Hepatocyte (in vitro differentiated cells): ENCODE measurements around the gene DNAJC21. TPM values are rescaled to one million over a fixed set of nuclear protein-coding genes. Genes with fewer than 3 reads are reported as not detected.

Source experiments
- DNase-seq: peaks from one replicate; pipeline ENCODE4 v3.0.0-alpha.2; 2016; ENCODE audit warnings: low spot score
- H2AFZ ChIP-seq: fragments of 200-600 bp; sonication (generic); 2 replicates; pipeline ENCODE4 v1.6.0; 2016; ENCODE audit warnings: antibody characterized with exemption, mild to moderate bottlenecking
- H3K27ac ChIP-seq: fragments of 200-600 bp; sonication (generic); 2 replicates; pipeline ENCODE4 v1.5.1; 2016; ENCODE audit warnings: mild to moderate bottlenecking
- H3K27me3 ChIP-seq: fragments of 200-600 bp; sonication (generic); 2 replicates; pipeline ENCODE4 v1.6.1; 2016
- H3K36me3 ChIP-seq: fragments of 200-600 bp; sonication (generic); replicated peaks from 2 replicates; pipeline ENCODE4 v1.5.1; 2016; ENCODE audit warnings: low read depth; ENCODE audit not compliant: insufficient read depth
- H3K4me1 ChIP-seq: fragments of 200-600 bp; sonication (generic); 2 replicates; pipeline ENCODE4 v1.5.1; 2016; ENCODE audit warnings: mild to moderate bottlenecking, moderate library complexity; ENCODE audit not compliant: insufficient read depth
- H3K4me2 ChIP-seq: fragments of 200-600 bp; sonication (generic); 2 replicates; pipeline ENCODE4 v1.6.0; 2016
- H3K4me3 ChIP-seq: fragments of 200-600 bp; sonication (generic); 2 replicates; pipeline ENCODE4 v1.5.1; 2016; ENCODE audit warnings: mild to moderate bottlenecking
- H3K79me2 ChIP-seq: fragments of 200-600 bp; sonication (generic); 2 replicates; pipeline ENCODE4 v1.6.0; 2017; ENCODE audit warnings: mild to moderate bottlenecking
- H3K9me2 ChIP-seq: fragments of 200-600 bp; sonication (generic); replicated peaks from 2 replicates; pipeline ENCODE4 v1.6.0; 2017; ENCODE audit warnings: mild to moderate bottlenecking; ENCODE audit not compliant: insufficient read depth
- H3K9me3 ChIP-seq: fragments of 200-600 bp; sonication (generic); 2 replicates; pipeline ENCODE4 v1.5.1; 2016; ENCODE audit warnings: low read depth, mild to moderate bottlenecking
- H4K20me1 ChIP-seq: fragments of 200-600 bp; sonication (generic); 2 replicates; pipeline ENCODE4 v1.6.0; 2016; ENCODE audit warnings: mild to moderate bottlenecking; ENCODE audit not compliant: insufficient read depth, poor library complexity, severe bottlenecking
- EZH2 ChIP-seq: fragments of 200-600 bp; sonication (generic); IDR thresholded peaks from 2 replicates; pipeline ENCODE4 v1.6.1; 2016; ENCODE audit warnings: antibody characterized with exemption, mild to moderate bottlenecking, borderline replicate concordance
- EZH2phosphoT487 ChIP-seq: fragments of 200-600 bp; sonication (generic); IDR thresholded peaks from one replicate; pipeline ENCODE4 v1.6.1; 2018; ENCODE audit warnings: antibody characterized with exemption, mild to moderate bottlenecking, low read depth, moderate library complexity; ENCODE audit not compliant: unreplicated experiment, severe bottlenecking
- WGBS: methylation state at CpG from one replicate; pipeline ENCODE4 v1.1.6; 2016; ENCODE audit warnings: low lambda C conversion rate; ENCODE audit errors: missing lambda C conversion rate; 5-methylcytosine and 5-hydroxymethylcytosine counted together
- polyA plus RNA-seq: library from polyadenylated mRNA; unstranded; fragments of >200 nt; fragmentation: Nextera tagmentation; extraction: Ambion mirVana; gene quantifications from 2 replicates; pipeline ENCODE4 v1.2.1, GENCODE V29; 2016
- total RNA-seq: library from RNA; depleted of rRNA; stranded (reverse); fragments of >200 nt; gene quantifications from 2 replicates; pipeline ENCODE4 v1.2.3, GENCODE V29; 2014
- TF ChIP-seq, protein P1 (sequence below): fragments of 200-600 bp; sonication (generic); IDR thresholded peaks from 2 replicates; pipeline ENCODE4 v1.5.1; 2016; ENCODE audit warnings: antibody characterized with exemption, mild to moderate bottlenecking; ENCODE audit not compliant: poor library complexity

The DNAJC21 gene
- total and polyA plus RNA-seq, 2 experiments from 2014 or later, result 29.1 to 39.5 TPM

DNA sequence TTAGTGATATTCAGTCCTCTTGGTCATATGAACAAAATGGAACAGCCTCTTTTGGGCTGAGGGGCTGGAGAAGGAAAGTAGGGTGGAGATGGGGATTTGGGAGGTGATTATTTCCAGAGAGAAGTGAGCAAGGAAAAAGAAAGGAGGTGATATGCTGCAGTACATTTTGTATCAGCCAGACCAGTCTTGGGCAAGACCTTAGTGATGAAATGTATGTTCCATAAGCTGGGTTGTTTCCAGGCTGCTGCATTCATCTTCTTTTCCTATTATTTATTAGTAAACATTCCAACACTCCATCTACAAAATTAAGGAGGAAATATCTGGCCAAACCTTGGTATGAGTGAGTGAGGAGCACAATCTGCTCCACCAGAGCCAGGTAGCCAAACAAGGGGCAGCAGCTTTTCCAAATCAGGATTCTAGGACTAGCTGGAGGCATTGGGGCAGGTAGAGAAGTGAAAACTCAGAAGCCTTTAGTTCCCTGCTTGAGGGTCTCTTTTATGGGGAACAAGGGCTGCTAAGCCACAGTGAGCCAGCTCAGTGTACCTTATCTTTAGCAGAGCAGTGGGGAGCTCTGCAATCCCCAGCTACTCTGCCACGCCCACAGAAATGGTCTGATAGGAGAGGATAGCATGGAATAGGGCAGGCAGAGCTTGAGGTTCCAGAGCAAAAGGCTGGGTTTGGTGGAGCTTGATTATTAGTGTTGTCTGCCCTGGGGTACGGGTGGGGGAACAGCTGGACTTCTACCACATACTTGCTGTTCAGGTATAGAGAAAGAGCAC lies 33.5 kb upstream of the DNAJC21 start:
- 83% methylated on average over 2 of the region's 2 CpGs for WGBS

DNA sequence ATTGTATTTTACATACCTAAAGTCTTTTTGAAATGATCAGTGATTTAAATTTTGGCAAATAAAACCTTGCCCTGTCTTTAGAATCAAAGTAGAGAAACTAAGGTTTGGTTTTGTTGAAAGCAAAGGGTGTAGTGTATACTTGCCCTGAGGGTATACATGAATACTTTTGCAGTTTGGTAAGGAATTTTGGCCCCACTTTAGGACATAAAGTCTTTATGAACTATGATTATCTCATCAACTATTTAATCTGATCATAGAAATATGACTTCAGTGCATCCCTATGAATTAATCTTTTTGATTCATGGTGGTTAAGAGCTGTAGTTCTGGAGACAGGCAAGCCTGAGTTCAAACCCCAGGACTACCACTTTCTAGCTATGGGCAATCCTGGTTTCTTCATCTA lies 31.7 kb upstream of the DNAJC21 start:
- H4K20me1 ChIP-seq, result no peaks in the 10 kb centered on the region
- H2AFZ ChIP-seq, result no peak overlapping the region
- no peaks in the 10 kb centered on the region for H3K9me2 ChIP-seq
- no peak overlapping the region for H3K4me3 ChIP-seq
- no peak overlapping the region for H3K27ac ChIP-seq
- no peak for TF ChIP-seq EZH2phosphoT487
- no peak for TF ChIP-seq EZH2
- TF ChIP-seq, protein P1, sequence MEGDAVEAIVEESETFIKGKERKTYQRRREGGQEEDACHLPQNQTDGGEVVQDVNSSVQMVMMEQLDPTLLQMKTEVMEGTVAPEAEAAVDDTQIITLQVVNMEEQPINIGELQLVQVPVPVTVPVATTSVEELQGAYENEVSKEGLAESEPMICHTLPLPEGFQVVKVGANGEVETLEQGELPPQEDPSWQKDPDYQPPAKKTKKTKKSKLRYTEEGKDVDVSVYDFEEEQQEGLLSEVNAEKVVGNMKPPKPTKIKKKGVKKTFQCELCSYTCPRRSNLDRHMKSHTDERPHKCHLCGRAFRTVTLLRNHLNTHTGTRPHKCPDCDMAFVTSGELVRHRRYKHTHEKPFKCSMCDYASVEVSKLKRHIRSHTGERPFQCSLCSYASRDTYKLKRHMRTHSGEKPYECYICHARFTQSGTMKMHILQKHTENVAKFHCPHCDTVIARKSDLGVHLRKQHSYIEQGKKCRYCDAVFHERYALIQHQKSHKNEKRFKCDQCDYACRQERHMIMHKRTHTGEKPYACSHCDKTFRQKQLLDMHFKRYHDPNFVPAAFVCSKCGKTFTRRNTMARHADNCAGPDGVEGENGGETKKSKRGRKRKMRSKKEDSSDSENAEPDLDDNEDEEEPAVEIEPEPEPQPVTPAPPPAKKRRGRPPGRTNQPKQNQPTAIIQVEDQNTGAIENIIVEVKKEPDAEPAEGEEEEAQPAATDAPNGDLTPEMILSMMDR, result no peak
- H3K36me3 ChIP-seq, result no peaks in the 10 kb centered on the region
- no peaks in the 10 kb centered on the region for H3K27me3 ChIP-seq
- H3K79me2 ChIP-seq, result no peaks in the 10 kb centered on the region
- H3K4me1 ChIP-seq, result no peaks in the 10 kb centered on the region
- no peak overlapping the region for H3K4me2 ChIP-seq
- DNase-seq, result no peak
- H3K9me3 ChIP-seq, result no peaks in the 10 kb centered on the region

More for the DNA sequence above, 33.5 kb upstream of the DNAJC21 start:
- no peaks in the 10 kb centered on the region for H3K79me2 ChIP-seq
- no peaks in the 10 kb centered on the region for H4K20me1 ChIP-seq
- H3K27ac ChIP-seq, result no peak overlapping the region
- no peak overlapping the region for H3K4me2 ChIP-seq
- DNase-seq, result peak; percentile 15
- no peaks in the 10 kb centered on the region for H3K4me1 ChIP-seq
- H3K9me2 ChIP-seq, result no peaks in the 10 kb centered on the region
- H3K4me3 ChIP-seq, result no peak overlapping the region
- TF ChIP-seq, protein P1, result no peak
- TF ChIP-seq EZH2 (no peak), EZH2phosphoT487 (no peak)
- H3K9me3 ChIP-seq, result no peaks in the 10 kb centered on the region
- H2AFZ ChIP-seq, result no peak overlapping the region
- H3K36me3 ChIP-seq, result no peaks in the 10 kb centered on the region
- no peaks in the 10 kb centered on the region for H3K27me3 ChIP-seq

DNA sequence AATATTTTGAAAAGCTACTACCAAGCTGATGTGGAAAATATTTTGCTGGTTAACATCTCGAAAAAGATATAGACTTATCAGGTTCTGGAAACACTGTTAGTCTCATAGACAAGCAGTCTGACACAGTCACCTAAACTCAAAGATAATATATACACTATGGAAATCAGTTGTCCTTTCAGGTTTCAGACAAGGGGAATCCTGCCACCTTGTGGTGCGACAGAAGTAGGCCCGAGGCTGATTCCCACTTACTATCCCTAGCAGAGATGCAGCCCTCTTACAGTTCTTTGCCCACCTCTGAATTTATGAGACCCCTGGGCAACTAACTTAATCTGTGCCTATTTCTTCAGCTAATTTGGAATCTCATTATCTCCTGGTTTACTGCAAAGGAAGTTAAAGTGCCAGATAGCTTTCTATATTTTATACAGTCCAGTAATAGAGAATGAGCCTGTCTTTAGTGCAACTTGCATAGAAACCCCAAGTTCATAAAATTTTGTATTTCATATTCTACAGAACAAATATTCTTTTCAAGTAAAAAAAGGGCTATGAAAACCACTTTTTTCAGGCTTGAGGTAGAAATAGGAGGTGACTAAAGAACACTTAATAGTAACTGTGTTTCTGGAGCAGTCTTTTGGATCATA lies 31.0 kb upstream of the DNAJC21 start:
- no peak overlapping the region for H3K27ac ChIP-seq
- H3K36me3 ChIP-seq, result no peaks in the 10 kb centered on the region
- no peak overlapping the region for H3K4me2 ChIP-seq
- H4K20me1 ChIP-seq, result no peaks in the 10 kb centered on the region
- H3K9me2 ChIP-seq, result no peaks in the 10 kb centered on the region
- 3% methylated on average over 3 of the region's 3 CpGs for WGBS
- TF ChIP-seq, protein P1, result peak; percentile 90
- no peak for TF ChIP-seq EZH2
- no peak overlapping the region for H3K4me3 ChIP-seq
- H2AFZ ChIP-seq, result no peak overlapping the region
- peak; percentile 87 for DNase-seq
- H3K4me1 ChIP-seq, result no peaks in the 10 kb centered on the region
- H3K79me2 ChIP-seq, result no peaks in the 10 kb centered on the region
- H3K27me3 ChIP-seq, result no peaks in the 10 kb centered on the region
- no peaks in the 10 kb centered on the region for H3K9me3 ChIP-seq
